T follicular helper cell (primary cell): Measurements from ENCODE around the gene LMNTD2.

ENCODE experiments used
- DNase-seq: peaks from one replicate; pipeline ENCODE4 v3.0.0-alpha.2; 2020; ENCODE audit warnings: low read depth

The LMNTD2 gene

GRCh38 chr11:514606-515005 is 45.9 kb downstream of the LMNTD2 start:
- no peak for DNase-seq

GRCh38 chr11:512761-513595 is 47.6 kb downstream of the LMNTD2 start:
- no peak for DNase-seq

- DNase-seq = no peak
Measured at GRCh38 chr11:508956-509355, 51.6 kb downstream of the LMNTD2 start.

GRCh38 chr11:507727-508515 is 52.6 kb downstream of the LMNTD2 start:
- no peak for DNase-seq

- DNase-seq = peak; percentile 99
Measured at GRCh38 chr11:506995-507726, 53.4 kb downstream of the LMNTD2 start, which contains the start of gene RNH1. Gene RNH1 (minus strand): TSS chr11:507242. CDS start chr11:502162, 5,080 bp downstream.

GRCh38 chr11:506238-506994 is 54.1 kb downstream of the LMNTD2 start:
- peak; percentile 95 for DNase-seq

- no peak for DNase-seq
Measured at GRCh38 chr11:504994-505344, 55.6 kb downstream of the LMNTD2 start.
